ENCODE data around the gene TYW3. TPM values are rescaled to one million over a fixed set of nuclear protein-coding genes. Genes with fewer than 3 reads are reported as not detected.

TYW3 gene
- total and polyA plus RNA-seq, 2 of the 8 experiments (the other 6 are each of a cell fraction or from before 2014, with no cell fraction given), result 6.9 to 31.4 TPM

DNA sequence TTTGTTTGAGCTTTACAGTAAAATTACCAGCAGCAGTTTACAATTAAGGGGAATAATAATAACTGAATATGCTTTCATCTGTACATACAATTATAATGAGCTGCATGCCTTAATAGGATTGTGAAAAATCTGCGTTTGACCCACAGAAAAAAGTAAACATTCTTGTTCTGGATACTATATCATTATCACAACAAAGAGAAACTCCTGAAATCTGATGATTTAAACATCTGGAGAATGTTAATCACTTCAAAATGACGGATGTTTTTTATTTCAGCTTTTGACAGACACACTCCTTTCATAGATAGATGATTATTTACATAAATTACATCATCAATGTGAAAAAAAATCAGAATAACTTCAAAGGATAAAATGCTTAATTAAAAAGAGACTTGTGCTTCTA, 58.5 kb downstream of the TYW3 start:
- no peak overlapping the region for H2BK12ac ChIP-seq (ENCODE audit: low read depth, low read length)
- H3K27ac ChIP-seq (ENCODE audit: low read depth, low read length), result no peak overlapping the region
- no peak for DNase-seq (ENCODE audit: low read depth in 1 of 2, low spot score in 2 of 2)
- H3K79me2 ChIP-seq (ENCODE audit: control insufficient read depth in 1 of 2, insufficient read depth in 2 of 2, low read length in 2 of 2), result no peaks in the 10 kb centered on the region
- H3K4ac ChIP-seq (replicated peaks; ENCODE audit: insufficient read length, low read depth, low read length), result no peak overlapping the region
- H3K79me1 ChIP-seq (ENCODE audit: low read depth, low read length), result no peaks in the 10 kb centered on the region
- no peaks in the 10 kb centered on the region for H3K27me3 ChIP-seq (replicated peaks in 1 of 4; ENCODE audit: control insufficient read depth in 3 of 4, extremely low read depth in 1 of 4, insufficient read depth in 3 of 4, low read length in 3 of 4)
- no peaks in the 10 kb centered on the region; the same call in 1 of the 2 replicates for H3K23me2 ChIP-seq (ENCODE audit: low read depth, low read length)
- no peak overlapping the region for H2BK120ac ChIP-seq (replicated peaks; ENCODE audit: low read depth, low read length)
- no peak overlapping the region for H2AK5ac ChIP-seq (ENCODE audit: low read depth, low read length)
- H3K56ac ChIP-seq (replicated peaks; ENCODE audit: insufficient read length, low read depth, low read length), result no peak overlapping the region
- no peak overlapping the region for H3K4me2 ChIP-seq (ENCODE audit: insufficient read depth in 1 of 2, low read depth in 2 of 2, low read length in 2 of 2)
- H3K14ac ChIP-seq (ENCODE audit: insufficient read length), result no peak overlapping the region
- no peak overlapping the region for H4K5ac ChIP-seq (ENCODE audit: insufficient read length, low read depth, low read length)
- H3K4me1 ChIP-seq (replicated peaks in 1 of 4; ENCODE audit: control insufficient read depth in 3 of 4, insufficient read depth in 4 of 4, low read length in 3 of 4), result no peaks in the 10 kb centered on the region
- H3K9me3 ChIP-seq (ENCODE audit: insufficient read depth in 2 of 2, low read depth in 1 of 2, low read length in 1 of 2), result no peaks in the 10 kb centered on the region
- 91% methylated on average over 2 of the region's 2 CpGs; no CpG with 5 or more reads in 1 of the 2 experiments for WGBS, 2 experiments (ENCODE audit: extremely low coverage in 1 of 2, insufficient coverage in 1 of 2, insufficient read length in 1 of 2, insufficient replicate concordance in 2 of 2, low coverage in 1 of 2, low lambda C conversion rate in 2 of 2, missing lambda C conversion rate in 1 of 2)
- H3K18ac ChIP-seq (ENCODE audit: extremely low read depth, low read length), result no peak overlapping the region
- no peak overlapping the region for H2BK5ac ChIP-seq (ENCODE audit: low read depth, low read length)
- no peak overlapping the region for H3K23ac ChIP-seq (ENCODE audit: insufficient read length)
- no peak overlapping the region for H4K91ac ChIP-seq (replicated peaks; ENCODE audit: insufficient read length, low read length)
- H2BK15ac ChIP-seq (ENCODE audit: low read length), result no peak overlapping the region
- FAIRE-seq, result no peak
- no peak overlapping the region for H3K4me3 ChIP-seq (ENCODE audit: extremely low read depth in 1 of 4, insufficient read depth in 2 of 4, low read depth in 3 of 4, low read length in 4 of 4)
- TF ChIP-seq TCF12 (IDR thresholded peaks at IDR 0.05; ENCODE audit: low read depth, low read length) (no peak), RXRA (IDR thresholded peaks at IDR 0.05; ENCODE audit: insufficient read depth, low read depth, low read length) (no peak), TAF7 (optimal IDR thresholded peaks at IDR 0.05; ENCODE audit: borderline replicate concordance, low read depth, low read length) (no peak), CHD1 (IDR thresholded peaks at IDR 0.05; ENCODE audit: low read depth, low read length) (no peak), YY1 (IDR thresholded peaks at IDR 0.05; ENCODE audit: low read depth, low read length) (no peak), RBBP5 (IDR thresholded peaks at IDR 0.05; ENCODE audit: borderline replicate concordance, low read depth, low read length) (no peak), TEAD4 (IDR thresholded peaks at IDR 0.05; ENCODE audit: low read depth, low read length) (no peak), BRCA1 (IDR thresholded peaks at IDR 0.05; ENCODE audit: low read depth, low read length) (no peak)
- TF ChIP-seq, protein P1, sequence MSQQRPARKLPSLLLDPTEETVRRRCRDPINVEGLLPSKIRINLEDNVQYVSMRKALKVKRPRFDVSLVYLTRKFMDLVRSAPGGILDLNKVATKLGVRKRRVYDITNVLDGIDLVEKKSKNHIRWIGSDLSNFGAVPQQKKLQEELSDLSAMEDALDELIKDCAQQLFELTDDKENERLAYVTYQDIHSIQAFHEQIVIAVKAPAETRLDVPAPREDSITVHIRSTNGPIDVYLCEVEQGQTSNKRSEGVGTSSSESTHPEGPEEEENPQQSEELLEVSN (IDR thresholded peaks at IDR 0.05), result no peak
- TF ChIP-seq, protein P2, sequence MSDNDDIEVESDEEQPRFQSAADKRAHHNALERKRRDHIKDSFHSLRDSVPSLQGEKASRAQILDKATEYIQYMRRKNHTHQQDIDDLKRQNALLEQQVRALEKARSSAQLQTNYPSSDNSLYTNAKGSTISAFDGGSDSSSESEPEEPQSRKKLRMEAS (IDR thresholded peaks at IDR 0.05), result no peak
- H3K36me3 ChIP-seq (ENCODE audit: control insufficient read depth in 2 of 4, insufficient read depth in 4 of 4, low read length in 3 of 4), result no peaks in the 10 kb centered on the region
- no peak overlapping the region for H2AFZ ChIP-seq (ENCODE audit: low read length)
- no peak overlapping the region for H2BK20ac ChIP-seq (ENCODE audit: low read length)
- ChIA-PET POLR2A (ENCODE audit: partially characterized antibody) (no interaction called here), CTCF (ENCODE audit: partially characterized antibody) (interaction anchor here (1.1 to 2.0 kb wide), 4 partner anchors 16 to 466 kb away, joined by 3 to 9 read pairs (median 4); no protein-coding TSS in a partner anchor)
- no peak overlapping the region for H4K8ac ChIP-seq (ENCODE audit: extremely low read depth, insufficient read depth, low read length)
- no peak overlapping the region for H3K9ac ChIP-seq (replicated peaks in 1 of 4; ENCODE audit: extremely low read depth in 1 of 4, low read depth in 3 of 4, low read length in 3 of 4)
- no peaks in the 10 kb centered on the region for H4K20me1 ChIP-seq (replicated peaks in 1 of 2; ENCODE audit: control insufficient read depth in 1 of 2, insufficient read depth in 2 of 2, low read length in 2 of 2)
